HG02852 (cell line): ENCODE results near the gene MN1.

Source experiments
- ATAC-seq: cut with Tn5 transposase; IDR thresholded peaks from one replicate; pipeline ENCODE4 v1.9.1; 2021; ENCODE audit warnings: mild to moderate bottlenecking, moderate library complexity; ENCODE audit not compliant: unreplicated experiment

Gene MN1

GRCh38 chr22:27800250-27801201 is 1.0 kb downstream of the MN1 start:
- no peak for ATAC-seq

DNA sequence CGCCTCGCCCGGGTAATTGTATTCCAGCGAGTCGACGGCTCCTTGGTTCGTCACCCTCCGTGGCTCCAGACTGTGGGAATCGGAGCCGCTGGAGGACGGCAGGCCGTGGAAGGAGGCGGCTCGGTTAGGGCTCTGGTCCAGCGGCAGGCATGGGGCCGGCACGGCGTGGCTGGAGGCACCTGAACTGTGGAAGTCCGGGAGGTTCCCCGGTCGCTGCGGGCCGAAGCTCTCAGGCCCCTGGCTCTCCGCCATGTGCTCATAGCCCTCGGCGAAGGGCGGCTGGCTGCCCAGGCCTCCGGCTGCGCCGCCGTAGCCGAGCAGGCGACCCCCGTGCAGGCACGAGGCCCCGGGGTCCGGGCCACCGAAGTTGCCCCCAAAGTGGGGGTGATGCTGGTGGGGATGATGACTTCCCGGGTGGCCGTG is 1.7 kb downstream of the MN1 start:
- no peak for ATAC-seq

GRCh38 chr22:27799015-27799826 is 2.3 kb downstream of the MN1 start:
- no peak for ATAC-seq

DNA sequence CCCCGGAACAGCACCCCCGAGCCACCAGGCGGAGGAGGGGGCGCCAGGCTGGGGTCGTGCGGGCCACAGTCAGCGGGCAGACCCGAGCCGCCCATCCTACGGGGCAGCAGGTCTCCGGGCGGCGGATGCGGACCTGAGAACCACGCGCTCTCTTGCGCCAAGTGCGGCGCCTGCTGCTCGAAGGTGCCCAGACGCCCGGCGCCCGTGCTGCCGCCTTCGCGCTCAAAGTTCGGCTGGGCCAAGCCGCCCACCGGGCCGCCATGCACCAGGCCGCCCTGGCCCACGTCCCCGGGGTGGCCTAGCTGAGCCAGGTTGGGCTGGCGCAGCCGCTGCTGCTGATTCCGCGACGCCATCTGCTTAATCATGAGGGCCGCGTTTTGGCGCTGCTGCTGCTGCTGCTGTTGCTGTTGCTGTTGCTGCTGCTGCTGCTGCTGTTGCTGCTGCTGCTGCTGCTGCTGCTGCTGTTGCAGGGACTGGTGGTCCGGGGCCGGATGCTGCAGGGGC is 3.0 kb downstream of the MN1 start:
- no peak for ATAC-seq

- no peak for ATAC-seq
Measured at GRCh38 chr22:27797520-27798391, 3.8 kb downstream of the MN1 start.

GRCh38 chr22:27796829-27797519 is 4.6 kb downstream of the MN1 start:
- no peak for ATAC-seq

DNA sequence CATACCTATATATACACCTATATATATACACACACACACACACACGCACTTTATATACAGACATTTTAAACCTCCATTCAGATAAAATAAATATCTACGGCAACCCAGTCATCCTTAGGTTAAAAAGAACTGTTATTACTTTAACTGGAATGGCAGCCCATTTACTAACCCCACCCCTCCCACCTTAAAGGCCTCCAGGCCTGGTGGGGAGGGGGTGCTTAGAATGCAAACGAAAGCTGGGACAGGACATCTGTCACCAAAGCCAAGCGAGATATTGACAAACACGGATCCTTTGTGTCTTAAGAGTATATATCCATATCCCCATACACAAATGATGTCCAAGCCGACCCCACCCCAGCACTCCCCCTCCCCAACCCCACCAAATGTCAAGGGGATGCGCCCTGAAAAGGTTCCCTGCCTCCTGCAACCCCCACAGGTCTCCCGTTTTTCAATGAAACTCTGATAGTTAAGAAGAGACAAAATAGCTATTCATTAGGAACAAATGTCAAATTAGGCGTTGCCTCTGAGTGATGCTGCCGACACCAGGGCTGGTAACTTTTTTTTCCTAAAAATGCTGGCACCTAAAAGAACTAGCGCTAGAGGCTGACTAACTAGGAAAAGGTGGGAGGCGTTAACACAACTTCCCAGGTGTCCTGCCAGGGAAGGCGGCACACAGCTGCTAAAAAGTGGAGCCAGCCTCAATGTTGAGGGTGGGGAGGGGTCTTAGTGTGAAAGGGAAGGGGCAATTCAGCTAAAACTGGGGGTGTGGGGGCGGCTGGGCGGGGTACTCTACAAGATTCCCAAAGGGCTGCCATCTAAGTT is 5.6 kb downstream of the MN1 start:
- ATAC-seq = no peak

DNA sequence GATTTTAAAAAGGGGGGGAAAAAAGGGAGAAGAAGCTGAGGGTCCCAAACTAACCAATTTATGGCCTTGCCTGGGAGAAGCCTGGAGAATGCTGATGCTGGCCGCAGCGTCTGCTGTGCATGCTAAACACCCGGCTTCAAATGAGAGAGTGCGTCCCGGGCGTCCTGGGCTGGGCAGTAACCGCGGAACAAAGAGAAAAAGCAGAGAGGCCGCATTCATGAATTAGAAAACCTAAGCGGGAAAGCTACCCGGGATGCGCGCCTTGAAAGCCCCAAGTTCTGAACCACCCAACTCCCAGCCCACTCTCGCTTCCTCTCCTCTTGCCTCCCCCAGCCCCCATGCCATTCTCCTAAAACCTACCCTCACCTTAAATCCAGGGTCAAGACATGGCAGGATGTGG is 6.5 kb downstream of the MN1 start:
- no peak for ATAC-seq

DNA sequence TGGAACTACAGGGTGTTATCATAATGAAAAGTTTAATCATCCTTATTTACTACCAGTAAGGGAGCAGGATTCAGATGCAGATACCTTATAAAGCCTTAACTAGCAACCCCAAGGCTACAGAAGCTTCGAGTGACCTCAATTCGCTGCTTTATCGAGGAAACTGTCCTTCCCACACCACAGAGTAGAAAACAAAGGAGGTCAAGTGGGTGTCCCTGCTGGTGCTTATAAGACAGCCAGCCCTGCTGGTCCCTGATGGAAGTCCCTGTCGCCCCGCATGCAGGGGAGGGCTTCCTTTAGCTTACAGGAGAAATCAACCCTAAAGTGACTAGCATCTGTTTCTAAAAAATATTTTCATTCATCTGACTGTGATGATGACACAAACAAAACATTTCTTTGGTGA is 7.3 kb downstream of the MN1 start:
- ATAC-seq = no peak

DNA sequence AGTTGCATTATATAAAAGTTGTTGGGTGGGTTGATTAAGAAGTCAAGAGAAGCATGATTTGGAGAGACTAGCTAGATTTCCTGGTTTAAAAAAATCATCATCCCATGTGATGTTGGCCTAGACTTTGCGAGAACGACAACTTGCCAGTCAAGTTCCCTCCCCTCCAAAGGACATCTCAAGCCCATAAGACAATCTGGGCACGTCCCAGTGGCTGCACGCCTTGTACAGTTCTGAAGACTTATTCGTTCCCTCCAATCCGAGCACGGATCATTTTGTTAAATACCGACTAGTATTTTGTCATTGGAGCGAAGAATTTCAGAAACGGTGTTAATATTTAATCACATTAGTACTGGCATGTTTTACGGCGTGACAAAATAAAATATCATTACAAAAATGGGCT is 8.0 kb downstream of the MN1 start:
- ATAC-seq = no peak

DNA sequence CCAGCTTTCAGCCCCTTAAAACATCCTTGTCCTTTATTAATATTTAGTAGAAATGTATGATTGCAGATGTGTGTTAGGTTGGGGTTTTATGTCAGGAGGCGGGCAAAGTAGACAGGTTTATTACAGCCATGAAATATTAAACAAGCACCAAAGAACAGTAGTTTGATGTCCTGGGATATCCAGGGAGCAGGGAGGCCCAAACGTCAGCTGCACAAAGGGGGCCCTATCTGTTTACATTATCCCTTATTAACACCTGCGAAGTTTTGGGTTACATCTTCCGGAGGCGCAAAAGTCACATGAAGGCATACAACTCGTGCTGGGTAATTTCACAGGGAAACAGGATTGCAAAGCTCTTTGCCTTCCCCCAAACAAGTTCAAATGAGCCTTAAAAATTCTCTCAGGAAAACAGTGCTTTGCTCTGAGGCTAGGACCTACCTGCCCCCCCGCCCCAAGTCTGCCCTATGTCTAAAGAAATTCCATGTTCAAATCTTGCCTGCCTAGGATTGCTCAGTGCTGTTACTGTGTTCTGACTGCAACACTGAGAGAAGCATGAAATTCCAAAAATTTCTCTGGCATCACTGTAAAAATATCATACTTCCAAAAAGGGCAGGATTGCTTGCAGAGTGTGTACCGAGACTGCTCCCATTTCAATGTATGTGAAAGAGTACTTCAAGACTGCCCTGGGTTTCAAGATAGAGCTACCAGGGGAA is 8.9 kb downstream of the MN1 start:
- ATAC-seq = no peak

DNA sequence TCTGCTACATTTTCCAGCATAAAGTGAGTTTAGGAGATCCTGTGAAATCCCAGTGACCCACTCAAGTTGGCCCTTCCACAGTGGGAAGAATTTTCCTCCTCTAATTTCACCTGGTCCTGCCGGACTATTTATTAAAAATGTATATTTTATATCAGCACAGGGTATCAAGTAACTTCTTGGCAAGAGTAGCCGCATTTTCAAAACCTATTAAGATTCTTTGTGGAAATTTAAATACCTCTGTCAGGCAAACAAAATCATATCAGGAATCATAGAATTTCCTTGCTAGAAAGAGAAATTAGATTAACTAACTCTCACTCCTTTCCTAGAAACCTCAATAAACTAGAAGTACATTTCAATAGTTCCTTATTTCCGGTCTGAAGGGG is 9.7 kb downstream of the MN1 start:
- ATAC-seq = no peak

- ATAC-seq = no peak
Measured at GRCh38 chr22:27791159-27791858, 10.2 kb downstream of the MN1 start.

- ATAC-seq = no peak
Measured at GRCh38 chr22:27790376-27791158, 11.0 kb downstream of the MN1 start.

DNA sequence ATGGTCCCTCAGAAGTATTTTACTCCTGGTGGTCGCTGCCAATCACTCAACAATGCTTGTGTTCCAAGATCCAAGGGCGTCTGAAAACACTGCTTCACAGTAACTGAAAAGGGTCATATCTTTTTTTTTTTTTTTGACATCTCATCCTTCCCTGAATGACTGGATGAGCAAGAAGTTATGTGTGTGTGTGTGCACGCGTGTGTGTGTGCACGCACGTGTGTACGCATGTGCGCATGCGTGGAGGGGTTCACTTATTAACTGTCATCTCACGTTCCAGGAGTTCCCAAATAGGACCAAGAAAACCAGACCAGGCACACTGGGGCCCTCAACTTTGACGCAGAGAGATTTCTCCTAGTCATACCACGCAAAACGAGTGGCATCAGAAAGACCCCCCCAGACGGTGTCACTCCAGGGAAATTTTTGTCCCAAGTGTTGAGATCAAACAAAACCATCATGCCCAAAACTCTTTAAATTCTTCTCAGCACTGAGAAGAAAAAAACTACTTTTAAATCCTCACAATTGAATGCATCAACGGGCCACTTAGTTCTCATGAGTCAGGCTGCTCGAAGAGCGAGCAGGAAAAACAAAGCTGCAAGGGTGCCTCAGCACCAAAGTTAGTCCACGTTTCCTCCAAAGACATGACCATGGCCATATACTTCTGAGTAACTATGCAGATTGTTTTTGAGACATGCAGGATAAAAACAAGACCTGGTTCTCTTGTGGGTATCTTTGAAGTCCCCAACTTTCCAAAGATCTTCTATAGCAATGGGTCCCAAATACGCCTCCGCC is 12.9 kb downstream of the MN1 start:
- ATAC-seq = no peak

- no peak for ATAC-seq
Measured at GRCh38 chr22:27786965-27787364, 14.6 kb downstream of the MN1 start.
